Dedifferentiated amniotic fluid mesenchymal stem cell (primary cell): ENCODE measurements around the gene RBBP4.
"Not testable (repeated sequence)": the region's sequence is repeated elsewhere in the genome, so short reads cannot be mapped to it uniquely, and the experiment has no call there.

Source experiments
- DNase-seq: peaks from one replicate; pipeline ENCODE4 v3.0.0-alpha.2; 2016; ENCODE audit errors: extremely low spot score

RBBP4 gene

DNA sequence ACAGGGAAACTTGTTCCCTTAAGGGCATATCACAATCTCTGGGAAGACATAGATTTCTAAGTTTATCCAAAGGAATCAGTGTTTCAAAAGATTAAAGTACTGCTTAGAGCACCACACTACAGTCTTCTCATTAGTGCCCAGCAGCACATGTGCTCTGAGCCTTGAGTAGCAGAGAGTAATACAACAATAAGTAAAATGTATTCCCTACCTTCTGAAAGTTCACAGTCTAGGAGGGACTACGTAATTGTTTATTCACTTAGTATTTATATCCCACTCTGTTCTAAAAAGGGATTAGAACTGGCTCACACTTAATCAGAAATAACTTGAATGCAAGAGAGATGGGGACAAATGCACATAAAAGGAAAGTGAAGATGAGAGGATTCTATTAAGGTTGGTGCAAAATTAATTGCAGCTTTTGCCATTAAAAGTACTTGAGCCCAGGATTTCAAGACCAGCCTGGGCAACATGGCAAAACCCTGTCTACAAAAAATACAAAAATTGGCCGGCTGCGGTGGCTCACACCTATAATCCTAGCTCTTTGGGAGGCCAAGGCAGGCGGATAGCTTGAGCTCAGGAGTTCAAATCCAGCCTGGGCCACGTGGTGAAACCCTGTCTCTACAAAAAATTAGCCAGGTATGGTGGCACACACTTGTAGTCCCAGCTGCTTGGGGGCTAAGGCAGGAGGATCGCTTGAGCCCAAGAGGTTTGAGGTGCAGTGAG is 42.6 kb downstream of the RBBP4 start:
- DNase-seq = no peak

DNA sequence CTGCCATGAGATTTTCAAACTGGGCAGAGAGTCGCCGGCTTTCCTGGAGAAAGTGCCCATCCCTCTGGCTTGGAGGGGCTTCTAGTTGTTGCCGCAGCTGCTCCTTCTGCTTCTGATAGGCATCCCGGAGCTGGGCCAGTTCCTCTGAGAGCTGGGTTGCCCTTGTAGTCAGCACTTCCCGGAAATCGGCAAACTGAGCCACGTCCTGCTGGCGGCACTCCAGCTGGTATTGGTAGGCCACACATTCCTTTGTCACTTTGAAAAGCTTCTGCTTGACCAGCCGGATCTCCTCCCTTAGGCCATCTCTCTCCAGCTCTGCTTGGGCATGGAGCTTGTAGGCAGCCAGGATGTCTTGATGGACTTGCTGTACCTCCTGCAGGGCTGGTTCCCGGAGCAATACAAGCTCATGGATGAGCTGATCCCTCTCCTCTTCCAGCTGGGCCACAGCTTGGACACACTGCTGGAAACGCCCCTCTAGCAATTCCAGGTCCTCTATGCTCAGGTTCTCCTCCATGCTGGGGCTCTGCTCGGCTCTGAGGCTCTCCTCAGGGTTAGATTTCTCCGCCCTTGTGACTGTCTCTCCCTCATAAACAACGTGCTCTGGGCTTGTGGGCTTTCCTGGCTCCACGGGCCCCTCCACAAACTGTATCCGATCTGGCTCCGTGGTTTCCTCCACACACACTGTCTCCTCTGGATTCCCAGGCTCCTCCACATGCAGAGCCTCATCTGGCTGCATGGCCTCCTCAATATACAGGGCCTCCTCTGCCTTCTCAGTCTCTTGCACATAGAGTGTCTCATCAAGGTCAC is 44.3 kb downstream of the RBBP4 start:
- no peak for DNase-seq

DNA sequence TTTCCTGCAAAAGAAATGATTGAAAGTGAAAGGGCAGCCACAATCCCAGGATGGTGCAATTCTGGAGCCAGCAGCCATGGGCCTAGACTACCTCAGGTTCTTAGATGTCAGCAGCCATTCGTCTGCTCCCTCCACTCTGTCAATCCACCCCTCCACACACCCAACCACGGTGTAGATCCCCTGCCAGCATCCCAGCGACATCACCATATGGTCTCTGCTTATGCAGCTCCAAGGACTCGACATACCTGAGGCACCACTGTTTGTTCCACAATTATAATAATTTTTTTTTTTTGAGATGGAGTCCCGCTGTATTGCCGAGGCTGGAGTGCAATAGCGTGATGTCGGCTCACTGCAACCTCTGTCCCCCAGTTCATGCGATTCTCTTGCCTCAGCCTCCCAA is 45.0 kb downstream of the RBBP4 start:
- no peak for DNase-seq

DNA sequence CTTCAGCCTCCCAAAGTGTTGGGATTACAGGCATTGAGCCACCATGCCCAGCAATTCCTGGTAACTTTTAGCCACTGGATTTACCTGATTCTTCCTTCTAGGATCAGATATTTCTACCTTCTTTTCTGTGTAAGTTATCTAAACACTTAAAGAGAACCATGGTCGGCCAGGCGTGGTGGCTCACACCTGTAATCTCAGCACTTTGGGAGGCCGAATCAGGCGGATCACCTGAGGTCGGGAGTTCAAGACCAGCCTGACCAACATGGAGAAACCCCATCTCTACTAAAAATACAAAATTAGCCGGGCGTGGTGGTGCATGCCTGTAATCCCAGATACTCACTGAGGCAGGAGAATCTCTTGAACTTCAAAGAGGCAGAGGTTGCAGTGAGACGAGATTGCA is 46.0 kb downstream of the RBBP4 start:
- DNase-seq = not testable (repeated sequence)

DNA sequence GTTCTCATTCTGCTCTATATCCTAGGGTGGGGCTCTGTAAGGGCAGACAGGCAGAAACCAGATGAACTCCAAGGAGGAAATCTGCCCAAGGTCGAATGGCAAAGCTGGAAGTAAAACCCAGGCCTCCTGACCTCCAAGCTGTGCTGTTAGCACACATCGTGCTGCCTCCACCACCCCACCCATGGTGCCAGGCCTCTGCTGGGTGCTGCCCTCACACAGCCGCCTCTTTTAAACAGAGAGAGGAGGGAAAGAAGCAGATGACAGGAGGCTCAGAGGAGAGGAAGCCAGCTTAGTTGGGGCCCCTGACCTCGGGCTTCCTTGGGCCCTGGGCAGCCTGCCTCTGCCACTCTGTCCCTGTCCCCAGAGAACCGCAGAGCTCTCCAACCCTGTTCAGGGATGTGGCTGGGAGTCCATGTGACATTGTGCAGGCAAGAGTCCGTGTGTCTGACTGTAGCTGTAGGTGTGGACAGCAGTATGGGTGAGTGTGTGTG is 50.5 kb downstream of the RBBP4 start:
- DNase-seq = no peak

DNA sequence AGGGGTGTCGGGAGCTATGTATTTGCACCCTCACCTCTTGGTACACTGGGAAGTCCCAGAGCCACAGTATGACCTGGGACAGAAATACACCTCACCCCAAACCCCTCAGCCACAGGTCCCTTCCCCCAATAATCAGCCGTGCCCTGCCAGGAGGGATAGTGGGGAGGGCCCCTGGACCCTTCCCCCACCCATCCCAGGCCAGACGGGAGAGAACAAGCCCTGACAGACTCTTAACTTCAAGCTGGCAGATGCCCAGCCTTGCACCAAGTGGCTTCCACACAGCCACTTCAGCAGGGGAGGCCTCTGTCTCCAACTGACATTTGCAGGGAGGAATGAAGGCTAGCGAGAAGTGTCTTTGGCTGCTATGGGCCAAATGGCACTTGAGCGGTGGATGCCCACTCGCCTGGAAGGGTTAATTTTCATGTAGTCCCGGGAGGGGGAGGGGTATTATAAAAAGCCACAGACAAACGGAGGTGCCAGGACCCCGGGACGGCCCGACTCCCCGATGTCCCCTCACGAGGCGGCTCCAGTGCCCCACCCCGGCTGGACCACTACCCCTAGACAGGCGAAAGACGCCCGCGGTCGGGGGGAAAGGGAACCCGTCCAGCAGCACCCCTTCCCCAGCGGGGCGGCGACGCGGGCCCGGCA is 51.1 kb downstream of the RBBP4 start:
- no peak for DNase-seq

DNA sequence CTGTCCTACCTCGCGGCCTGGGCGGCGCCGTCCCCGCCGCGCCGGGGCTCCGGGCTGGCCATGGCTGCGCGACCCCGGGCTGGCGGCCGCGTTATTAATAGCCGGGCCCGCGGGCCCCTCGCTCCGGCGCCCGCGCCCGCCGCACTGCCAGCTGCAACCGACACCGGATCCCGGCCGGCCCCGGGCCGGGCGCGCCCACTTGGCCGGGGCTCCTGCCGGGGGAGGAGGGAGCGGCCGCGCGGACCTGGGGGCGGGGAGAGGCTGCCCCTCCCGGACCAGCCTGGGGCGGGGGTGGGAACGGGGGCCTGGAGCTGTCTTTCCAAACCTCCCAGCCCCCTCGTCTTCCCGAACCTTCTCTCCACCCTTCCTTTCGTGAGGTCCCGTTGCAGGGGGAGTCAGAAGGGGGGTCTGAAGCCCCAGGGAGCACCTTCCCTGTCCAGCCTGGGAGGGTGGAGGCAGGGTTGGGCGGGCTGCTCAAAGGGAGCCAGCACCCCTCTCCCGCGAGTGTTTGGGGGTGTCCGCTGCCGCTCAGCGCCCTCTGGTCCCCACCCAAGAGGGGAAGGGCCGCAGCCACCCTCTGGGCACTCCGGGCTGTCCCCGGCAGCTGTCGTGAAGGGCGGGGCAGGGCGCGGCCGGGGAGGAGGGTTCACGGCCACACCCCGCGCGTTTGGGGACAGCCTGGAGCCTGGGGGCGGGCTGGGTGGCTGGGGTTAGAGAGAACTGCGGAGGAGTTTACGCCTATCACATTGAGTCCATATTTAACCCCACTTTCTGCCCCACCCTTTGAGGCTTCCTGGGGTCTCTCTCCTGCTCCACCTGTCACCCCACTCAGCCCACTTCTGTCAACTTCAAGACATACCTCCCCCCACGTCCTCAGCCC is 51.8 kb downstream of the RBBP4 start, which contains the start of gene SYNC:
TSS of gene SYNC (minus strand) at position 172 of the 880 bp plus-strand sequence. CDS start at position 62, 110 bp downstream.
- peak; percentile 51 for DNase-seq

DNA sequence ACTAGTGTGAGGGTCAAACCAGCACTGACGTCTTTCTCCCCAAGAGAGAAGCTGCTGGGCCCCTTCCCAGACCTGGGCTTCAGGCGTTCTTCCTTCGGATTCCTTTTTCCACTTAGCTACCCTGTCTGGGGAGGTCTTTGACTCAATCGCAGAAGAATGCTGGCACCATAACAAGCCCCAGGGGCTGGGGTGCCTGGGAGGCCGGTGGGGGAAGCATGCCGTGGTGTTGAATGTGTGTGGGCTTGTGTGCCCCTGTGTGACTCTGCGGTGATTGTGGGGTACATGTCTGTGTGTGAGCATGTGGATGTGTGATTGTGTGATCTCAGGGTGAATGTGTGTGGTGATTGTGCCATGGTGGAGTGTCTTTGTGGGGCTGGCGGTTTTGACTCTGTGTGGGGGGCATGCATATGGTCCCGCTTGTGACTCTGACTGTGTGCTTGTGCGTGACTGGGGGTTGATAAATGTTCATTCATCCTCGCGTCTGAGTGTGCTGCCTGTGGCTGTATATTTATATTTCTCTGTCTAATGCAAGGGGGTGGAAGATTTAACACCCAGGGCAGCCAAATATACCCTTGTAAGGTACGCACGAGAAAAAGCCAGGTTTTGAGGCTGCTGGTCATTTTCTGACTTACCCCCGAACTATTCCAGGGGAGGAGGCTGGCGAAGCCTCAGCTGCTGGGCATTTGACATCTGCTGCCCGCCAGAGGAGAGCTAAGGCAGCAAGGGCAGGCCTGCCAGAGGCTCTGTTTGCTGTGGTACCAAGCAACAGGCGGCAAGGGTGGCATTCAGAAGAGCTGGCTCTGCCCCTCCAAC is 52.7 kb downstream of the RBBP4 start:
- peak; percentile 94 for DNase-seq

DNA sequence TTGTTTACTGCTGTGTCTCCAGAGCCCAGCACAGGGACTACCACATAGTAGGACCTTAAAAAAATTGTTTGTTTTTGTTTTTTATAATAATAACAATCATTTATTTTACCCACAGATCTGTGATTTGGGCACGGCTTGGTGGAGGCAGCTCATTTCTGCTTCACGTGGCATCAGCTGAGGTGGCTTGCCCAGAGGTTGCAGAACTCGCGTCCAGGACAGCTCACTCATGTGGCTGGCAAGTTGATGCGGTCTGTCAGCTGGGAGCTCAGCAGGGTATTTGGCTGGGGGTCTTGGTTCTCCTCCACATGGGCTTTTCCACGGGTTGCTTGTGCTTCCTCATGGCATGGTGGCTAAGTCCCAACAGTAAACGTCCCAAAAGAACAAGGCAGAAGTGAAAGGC is 54.5 kb downstream of the RBBP4 start:
- no peak for DNase-seq

DNA sequence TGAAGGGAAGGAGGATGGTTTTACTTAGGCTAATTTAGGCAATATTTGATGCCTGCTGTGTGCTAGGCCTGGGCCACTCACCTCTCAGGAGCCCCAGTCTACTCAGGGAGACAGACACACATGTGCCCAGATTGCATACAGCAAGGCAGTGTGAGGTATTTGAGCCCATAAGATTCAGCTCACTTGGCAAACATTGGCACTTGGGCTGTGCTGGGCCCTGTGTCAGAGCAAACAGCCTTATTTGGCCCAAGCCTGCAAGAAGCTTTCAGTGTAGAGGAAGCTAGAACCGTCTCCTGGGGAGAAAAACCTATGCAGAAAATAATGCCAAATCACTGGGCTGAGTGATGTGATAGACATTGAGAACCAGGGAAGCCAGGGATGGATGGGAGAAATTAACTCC is 55.5 kb downstream of the RBBP4 start:
- DNase-seq = no peak

DNA sequence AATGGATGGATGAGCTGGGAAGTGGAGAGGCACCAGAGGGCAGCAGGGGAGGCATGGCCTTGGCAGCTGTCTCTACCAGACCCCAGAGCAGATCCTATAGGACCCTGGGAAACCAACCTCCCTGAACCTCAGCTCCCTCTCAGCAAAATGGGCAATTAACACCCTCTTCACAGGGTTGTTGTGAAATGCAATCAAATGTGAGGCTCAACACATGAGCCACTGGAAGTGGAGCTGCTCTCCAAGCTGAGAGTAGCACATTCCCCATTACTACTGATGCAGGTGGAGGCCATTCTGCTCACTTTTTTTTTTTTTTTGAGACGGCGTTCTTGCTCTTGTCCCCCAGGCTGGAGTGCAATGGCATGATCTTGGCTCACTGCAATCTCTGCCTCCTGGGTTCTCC is 58.1 kb downstream of the RBBP4 start:
- DNase-seq = no peak

DNA sequence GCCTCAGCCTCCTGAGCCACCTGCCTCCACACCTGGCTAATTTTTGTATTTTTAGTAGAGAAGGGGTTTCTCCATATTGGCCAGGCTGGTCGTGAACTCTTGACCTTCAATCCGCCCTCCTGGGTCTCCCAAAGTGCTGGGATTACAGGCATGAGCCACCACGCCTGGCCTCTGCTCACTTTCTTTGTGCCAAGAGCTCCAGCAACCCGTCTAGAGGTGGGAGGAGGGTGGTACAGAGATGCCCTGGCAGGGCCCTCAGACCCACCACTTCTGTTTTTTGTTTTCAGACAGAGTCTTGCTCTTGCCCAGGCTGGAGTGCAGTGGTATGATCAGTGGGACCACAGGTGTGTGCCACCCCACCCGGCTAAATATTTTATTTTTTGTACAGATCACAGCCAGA is 58.5 kb downstream of the RBBP4 start:
- DNase-seq = no peak

DNA sequence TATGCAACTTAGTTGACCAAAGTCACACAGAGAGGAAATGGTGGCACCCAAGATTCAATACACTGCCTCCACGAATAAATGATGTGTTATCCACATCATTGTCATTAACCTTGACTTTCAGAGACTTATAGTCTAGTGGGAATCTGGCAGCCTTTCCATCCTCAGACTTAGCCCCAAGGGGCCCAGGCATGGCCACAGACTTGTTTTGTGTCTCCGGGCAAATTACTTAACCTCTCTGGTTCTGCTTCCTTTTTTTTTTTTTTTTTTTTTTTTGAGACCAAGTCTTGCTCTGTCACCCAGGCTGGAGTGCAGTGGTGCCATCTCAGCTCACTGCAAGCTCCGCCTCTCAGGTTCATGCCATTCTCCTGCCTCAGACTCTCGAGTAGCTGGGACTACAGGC is 60.2 kb downstream of the RBBP4 start:
- not testable (repeated sequence) for DNase-seq

DNA sequence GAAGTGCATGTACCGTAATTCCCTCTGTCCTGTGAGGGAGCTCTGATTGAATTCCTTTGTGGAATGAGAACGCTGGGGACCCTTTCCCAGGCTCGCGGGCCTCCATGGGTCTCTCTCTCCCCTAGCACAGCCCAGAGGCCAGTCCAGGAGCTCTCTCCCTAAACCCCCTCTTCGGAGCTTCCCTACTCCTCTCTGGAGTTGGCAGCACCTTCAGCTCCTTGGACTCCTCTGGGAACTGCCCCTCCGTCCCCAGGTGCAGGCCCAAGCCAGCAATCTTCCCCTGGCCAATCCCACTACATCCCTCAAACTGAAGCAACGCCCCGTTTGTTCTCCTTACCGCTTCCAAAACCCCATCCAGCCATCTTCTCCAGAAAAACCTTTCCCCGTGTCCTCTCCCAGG is 62.1 kb downstream of the RBBP4 start:
- no peak for DNase-seq

DNA sequence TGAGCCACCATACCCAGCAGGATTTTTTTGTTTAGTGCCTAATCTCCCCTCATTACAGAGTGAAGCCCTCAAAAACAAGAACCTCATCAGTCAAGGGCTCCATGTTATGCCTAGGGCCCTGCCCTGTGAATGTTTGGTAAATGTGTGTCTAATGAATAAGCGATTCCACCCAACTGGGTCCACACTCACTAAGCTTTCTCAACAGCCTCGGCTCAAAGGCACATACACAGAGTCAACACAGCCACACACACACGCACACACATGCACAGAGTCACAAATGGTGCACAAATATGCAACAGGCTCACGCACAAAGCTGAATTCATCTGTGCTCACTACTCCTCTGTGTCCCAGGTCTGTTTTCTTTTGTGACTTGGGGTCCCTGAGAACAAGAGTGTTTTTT is 63.3 kb downstream of the RBBP4 start:
- DNase-seq = no peak

DNA sequence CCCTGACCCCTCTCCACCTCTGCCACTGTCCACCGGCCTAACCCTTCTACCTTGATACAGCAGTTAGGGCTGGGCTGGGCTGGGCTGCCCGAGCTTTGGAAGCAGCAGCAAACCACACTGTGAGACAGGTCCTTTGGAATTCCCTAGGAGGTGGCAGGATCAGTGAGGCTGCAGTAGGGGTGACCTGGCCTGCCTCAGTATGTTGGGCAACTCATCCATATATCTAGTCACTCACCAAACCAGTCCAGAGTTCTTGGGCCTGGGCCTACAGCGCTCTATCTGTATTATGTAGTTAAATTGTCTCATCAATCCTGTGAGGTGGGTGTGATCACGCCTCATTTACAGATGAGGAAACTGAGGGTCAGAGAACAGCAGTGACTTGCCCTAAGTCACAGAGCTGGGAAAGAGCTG is 64.9 kb downstream of the RBBP4 start:
- DNase-seq = no peak

DNA sequence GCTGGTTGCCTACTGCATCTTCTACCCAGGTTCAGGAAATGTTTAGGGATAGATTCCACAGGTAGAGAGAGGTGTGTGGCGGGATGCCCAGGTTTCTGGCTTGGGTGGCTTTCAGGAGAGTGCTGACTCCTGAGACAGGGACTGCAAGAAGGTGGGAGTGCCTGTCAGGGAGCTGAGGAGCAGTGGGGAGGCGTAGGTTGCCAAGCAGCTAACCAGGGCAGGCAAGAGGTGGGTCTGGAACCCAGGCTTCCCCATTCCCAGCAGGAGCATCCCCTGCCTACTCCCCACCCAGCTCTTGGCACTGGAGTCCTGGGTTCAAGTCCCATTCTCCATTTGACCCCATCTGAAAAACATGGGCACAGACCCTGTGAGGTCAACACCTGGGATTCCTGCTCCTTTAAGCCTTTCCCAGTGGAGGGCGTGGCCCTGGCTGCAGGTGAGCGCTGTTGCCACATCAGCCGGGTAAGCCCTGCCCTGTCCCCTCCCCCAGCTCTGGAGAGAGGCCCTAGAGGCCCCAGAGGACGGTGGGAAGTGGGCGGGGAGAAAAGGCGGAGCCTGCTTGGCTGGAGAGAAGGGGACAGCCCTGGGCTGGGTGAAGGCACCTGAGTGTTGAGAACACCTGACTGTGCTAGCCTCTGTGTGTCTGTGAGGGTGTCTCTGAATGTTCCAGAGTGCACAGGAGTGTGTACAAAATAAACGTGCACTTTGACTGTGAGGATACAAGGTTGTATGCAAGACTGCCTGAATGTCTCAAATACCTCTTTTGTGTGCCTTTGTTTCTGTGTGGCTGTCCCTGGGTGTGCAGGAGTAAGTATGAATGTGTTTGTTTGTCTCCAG is 65.5 kb downstream of the RBBP4 start:
- no peak for DNase-seq

DNA sequence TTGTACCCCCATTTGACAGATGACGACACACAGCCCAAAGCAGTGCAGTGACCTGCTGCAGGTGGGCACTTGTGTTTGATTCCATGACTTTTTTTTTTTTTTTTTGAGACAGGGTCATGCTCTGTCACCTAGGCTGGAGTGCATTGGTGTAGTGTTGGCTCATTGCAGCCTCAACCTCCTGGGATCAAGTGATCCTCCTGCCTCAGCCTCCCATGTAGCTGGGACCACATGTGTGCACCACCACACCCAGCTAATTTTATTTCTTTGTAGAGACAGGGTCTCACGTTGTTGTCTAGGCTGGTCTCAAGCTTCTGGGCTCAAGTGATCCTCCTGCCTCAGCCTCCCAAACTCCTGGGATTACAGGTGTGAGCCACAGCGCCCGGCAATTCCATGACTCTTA is 66.5 kb downstream of the RBBP4 start:
- no peak for DNase-seq

DNA sequence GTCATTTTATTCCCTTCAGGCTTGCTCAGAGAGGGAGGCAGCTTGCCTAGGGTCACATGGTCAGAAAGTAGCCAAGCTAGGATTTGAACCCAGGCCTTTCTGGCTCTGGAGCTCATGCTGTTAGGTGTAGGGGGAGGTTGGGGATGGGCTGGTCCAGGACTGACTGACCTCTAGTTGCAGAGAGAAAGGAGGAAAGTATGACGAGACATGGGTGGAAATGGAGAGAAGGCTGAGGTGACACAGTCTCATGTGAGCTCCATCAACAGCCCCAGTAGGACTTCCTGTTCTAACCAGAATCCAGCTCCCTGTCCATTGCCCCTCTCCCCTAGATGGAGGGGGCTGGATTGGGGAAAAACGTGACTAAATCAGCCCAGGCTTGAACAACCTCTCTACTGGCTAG is 67.0 kb downstream of the RBBP4 start:
- DNase-seq = no peak

DNA sequence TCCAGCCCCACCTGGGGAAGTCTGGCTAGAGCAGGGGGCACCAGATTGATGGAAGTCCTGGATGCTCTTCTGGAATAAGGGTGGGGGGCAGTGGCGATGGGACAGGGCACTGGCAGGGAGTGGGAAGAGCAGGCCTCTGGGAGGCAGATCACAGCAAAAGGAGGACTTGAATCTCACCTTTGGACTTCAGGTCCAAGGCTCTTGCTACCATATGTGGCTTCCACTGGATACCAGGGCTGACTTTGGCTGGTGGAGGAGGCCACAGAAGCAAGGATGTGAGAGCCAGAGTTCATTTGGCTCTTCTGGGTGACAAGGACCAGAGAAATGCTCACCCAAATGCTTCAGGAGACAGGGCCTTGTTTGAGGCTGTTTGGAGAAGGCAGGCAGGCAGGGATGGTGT is 67.5 kb downstream of the RBBP4 start:
- DNase-seq = no peak
